ENCODE results near the gene CEP85L.

DNA sequence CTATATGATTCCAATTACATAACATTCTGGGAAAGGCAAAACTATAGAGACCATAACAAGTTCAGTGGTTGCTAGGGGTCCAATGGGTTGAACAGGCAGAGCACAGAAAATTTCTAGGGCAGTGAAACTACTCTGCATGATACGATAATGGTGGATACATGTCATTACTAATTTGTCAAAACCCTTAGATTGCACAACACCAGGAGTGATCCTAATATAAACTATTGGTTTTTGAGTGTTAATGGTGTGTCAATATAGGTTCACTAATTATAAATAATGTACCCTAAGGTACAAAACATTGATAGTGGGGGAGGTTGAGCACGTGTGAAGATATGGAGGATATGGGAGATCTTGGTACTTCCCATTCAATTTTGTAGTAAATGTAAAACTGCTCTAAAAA lies 145.7 kb downstream of the CEP85L start:
- TF ChIP-seq POLR2AphosphoS5 (IDR thresholded peaks at IDR 0.05; ENCODE audit: low read depth) (no peak), ZNF114 (CRISPR knock-in tag; IDR thresholded peaks at IDR 0.05) (no peak), EZH2 (IDR thresholded peaks at IDR 0.05; ENCODE audit: low read depth, unreplicated experiment) (no peak), EZH2phosphoT487 (IDR thresholded peaks at IDR 0.05; ENCODE audit: unreplicated experiment) (no peak), CREB1 (CRISPR knock-in tag; IDR thresholded peaks at IDR 0.05; ENCODE audit: low read depth) (no peak), JUNB (IDR thresholded peaks at IDR 0.05; ENCODE audit: unreplicated experiment) (no peak), STAT1 (IDR thresholded peaks at IDR 0.05; ENCODE audit: unreplicated experiment) (no peak)
- TF ChIP-seq, protein P1, sequence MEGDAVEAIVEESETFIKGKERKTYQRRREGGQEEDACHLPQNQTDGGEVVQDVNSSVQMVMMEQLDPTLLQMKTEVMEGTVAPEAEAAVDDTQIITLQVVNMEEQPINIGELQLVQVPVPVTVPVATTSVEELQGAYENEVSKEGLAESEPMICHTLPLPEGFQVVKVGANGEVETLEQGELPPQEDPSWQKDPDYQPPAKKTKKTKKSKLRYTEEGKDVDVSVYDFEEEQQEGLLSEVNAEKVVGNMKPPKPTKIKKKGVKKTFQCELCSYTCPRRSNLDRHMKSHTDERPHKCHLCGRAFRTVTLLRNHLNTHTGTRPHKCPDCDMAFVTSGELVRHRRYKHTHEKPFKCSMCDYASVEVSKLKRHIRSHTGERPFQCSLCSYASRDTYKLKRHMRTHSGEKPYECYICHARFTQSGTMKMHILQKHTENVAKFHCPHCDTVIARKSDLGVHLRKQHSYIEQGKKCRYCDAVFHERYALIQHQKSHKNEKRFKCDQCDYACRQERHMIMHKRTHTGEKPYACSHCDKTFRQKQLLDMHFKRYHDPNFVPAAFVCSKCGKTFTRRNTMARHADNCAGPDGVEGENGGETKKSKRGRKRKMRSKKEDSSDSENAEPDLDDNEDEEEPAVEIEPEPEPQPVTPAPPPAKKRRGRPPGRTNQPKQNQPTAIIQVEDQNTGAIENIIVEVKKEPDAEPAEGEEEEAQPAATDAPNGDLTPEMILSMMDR (conservative IDR thresholded peaks at IDR 0.05; ENCODE audit: low read depth in 2 of 2): no peak
- TF ChIP-seq, protein P2, sequence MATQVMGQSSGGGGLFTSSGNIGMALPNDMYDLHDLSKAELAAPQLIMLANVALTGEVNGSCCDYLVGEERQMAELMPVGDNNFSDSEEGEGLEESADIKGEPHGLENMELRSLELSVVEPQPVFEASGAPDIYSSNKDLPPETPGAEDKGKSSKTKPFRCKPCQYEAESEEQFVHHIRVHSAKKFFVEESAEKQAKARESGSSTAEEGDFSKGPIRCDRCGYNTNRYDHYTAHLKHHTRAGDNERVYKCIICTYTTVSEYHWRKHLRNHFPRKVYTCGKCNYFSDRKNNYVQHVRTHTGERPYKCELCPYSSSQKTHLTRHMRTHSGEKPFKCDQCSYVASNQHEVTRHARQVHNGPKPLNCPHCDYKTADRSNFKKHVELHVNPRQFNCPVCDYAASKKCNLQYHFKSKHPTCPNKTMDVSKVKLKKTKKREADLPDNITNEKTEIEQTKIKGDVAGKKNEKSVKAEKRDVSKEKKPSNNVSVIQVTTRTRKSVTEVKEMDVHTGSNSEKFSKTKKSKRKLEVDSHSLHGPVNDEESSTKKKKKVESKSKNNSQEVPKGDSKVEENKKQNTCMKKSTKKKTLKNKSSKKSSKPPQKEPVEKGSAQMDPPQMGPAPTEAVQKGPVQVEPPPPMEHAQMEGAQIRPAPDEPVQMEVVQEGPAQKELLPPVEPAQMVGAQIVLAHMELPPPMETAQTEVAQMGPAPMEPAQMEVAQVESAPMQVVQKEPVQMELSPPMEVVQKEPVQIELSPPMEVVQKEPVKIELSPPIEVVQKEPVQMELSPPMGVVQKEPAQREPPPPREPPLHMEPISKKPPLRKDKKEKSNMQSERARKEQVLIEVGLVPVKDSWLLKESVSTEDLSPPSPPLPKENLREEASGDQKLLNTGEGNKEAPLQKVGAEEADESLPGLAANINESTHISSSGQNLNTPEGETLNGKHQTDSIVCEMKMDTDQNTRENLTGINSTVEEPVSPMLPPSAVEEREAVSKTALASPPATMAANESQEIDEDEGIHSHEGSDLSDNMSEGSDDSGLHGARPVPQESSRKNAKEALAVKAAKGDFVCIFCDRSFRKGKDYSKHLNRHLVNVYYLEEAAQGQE (IDR thresholded peaks at IDR 0.05; ENCODE audit: unreplicated experiment): no peak
- TF ChIP-seq, protein P3, sequence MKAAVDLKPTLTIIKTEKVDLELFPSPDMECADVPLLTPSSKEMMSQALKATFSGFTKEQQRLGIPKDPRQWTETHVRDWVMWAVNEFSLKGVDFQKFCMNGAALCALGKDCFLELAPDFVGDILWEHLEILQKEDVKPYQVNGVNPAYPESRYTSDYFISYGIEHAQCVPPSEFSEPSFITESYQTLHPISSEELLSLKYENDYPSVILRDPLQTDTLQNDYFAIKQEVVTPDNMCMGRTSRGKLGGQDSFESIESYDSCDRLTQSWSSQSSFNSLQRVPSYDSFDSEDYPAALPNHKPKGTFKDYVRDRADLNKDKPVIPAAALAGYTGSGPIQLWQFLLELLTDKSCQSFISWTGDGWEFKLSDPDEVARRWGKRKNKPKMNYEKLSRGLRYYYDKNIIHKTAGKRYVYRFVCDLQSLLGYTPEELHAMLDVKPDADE (IDR thresholded peaks at IDR 0.05): no peak
